GM19467 (cell line): ENCODE data around the gene NUMBL.

Source experiments
- ATAC-seq: cut with Tn5 transposase; IDR thresholded peaks from one replicate; pipeline ENCODE4 v1.9.1; 2021; ENCODE audit warnings: mild to moderate bottlenecking, moderate library complexity; ENCODE audit not compliant: unreplicated experiment

NUMBL gene

DNA sequence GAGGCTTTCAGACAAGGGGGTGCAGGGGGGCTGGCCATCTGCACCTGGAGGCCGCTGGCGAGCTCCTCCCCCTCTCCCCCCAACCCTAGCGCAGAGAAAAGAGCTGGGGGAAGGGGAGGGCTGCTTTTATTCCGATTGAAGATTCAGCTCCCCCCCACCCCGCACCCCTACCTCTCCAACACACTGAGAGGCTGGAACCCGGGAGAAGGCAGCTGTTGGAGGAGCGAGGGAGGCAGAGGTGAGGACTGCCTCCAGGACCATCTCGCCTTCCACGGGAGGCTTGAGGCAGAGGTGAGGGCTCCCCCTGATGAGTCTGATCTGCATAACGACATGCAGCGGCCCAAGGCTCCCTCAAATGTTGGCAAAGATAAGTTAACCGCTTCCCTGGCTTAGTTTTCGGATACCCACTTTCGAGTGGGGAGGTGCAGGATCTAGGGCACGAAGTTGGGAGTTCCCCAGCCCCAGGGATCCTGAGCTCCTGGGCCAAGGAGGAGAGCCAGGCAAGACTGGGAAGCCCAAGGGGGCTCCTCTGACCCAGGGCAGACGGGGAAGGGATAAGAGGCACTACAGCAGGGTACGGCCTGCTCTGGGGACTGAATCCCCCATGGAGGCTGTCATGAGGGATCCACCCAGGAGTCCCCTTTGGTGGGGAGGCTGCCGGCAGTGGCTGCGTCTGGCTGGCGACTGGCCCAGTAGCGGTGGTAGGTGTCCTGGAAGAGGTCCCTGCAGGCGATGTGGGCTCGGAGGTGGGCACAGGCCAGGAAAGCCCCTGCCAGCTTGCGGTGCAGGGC is 1.2 kb upstream of the NUMBL start:
- ATAC-seq = no peak

DNA sequence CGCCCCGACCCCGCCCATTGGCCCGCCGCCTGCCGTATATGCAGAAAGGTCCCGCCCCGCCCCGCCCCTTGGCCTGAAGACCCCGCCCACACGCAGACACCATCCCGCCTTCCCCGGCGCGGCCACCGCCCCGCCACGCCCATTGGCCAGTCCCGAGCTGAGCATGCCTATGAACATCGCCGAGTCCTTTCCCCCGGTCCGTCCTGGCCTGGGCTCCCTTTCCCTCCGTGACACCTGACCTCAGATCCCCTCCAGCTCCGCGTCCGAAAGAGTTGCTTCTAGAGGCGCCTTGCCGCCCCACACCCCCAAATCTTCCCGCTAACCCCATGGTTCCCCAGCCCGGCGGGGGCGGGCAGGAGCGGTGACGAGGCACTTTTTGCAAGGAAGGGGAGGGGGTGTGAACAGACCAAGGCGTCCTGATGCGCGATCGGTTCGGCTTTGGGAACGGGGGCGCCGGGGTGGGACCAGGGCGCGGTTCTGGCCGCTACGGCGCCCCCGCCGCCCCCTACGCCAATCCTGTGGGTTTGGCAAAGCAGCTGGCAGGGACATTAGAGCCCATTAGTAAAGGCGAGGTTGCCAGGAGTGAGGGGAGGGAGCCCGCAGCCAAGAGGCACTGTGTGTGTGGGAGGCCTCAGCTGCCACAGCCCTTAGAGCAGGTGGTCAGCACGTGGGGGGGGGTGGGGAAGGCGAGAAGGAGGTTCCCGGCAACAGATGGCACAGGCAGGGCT is 406 bp upstream of the NUMBL start:
- peak; percentile 46 for ATAC-seq

DNA sequence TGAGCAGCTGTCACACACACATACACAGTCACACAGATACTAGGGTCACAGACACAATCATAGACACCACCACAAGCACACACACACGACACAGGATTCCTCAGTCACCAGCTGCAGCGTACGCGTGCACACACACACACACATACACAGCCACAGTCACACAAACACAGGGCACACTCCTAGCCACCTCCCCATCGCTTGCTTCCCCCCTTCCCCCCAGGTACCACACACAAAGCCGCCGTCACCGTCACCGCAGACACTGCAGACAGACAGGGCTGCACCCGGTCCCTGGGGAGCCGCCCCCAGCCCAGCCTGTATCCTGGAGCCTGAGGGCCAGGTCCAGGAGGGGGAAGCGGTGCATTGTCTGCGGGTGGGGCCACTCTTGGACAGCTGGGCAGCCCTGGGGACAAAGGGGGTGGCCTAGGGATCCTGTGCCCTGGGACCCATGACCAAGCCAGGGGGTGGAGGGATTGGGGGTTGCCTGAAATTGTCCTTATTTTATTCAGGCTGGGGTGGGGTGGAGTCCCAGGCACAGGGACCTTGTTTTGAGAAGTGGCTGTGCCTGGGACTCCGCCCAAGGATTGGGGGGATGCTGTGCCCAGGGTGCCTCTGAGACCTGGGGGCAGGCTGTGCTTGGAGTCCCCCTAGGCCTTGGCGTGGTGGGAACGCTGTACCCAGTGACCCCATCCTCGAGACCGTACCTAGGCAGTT is 957 bp downstream of the NUMBL start:
- ATAC-seq = no peak

DNA sequence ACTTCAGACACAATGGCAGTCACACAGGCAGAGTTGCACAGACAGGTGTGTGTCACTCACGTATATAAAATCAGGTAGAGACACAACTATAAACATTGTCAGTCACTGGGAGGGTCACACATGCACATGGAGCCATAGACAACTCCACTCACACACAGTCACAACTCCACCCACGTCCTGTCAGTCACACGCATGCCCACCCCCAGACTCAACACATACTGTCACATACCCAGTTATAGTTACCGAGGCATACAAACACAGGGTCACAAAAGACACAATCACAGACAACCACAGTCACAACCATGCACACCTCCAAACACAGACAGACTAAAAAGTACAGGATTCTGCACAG is 1.5 kb downstream of the NUMBL start:
- no peak for ATAC-seq

DNA sequence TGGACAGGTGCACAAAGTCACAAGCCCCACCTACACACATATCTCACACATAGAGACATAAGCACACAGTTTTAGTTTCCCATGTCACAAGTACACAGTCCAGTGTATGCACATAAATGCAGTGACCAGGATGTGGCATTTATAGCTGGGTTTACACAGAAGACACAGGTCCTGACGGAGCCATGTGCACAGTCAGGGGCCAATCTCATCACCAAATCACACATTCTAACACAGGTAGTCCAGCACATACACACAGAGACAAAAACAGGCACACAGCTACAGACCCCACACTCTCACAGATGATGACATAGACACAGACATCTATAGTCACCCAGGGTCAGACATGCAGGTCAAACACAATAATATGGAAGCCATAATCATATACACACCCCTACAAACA is 2.1 kb downstream of the NUMBL start:
- no peak for ATAC-seq

DNA sequence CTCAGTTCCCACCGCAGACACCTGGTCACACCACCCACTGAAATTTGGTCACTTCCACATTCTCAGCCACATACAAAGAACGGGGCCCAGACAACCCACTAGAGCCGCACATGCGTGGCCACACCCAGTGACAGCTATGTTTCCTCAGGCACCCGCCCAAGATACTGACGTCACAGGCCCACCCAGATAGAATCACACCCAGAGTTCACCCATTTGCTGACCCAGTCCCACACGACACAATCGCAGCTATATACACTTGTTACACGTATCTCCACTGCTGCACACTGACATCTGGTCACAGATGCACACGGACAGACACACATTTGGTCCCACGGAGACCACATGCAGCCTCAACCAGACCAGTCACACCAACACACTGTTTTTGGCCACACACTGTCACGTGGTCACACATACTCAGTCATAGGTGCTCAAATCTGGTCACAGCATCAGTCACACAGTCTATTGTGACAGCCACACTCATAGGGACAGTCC is 2.9 kb downstream of the NUMBL start:
- ATAC-seq = no peak

- no peak for ATAC-seq
Measured at GRCh38 chr19:40686882-40687524, 3.4 kb downstream of the NUMBL start.

DNA sequence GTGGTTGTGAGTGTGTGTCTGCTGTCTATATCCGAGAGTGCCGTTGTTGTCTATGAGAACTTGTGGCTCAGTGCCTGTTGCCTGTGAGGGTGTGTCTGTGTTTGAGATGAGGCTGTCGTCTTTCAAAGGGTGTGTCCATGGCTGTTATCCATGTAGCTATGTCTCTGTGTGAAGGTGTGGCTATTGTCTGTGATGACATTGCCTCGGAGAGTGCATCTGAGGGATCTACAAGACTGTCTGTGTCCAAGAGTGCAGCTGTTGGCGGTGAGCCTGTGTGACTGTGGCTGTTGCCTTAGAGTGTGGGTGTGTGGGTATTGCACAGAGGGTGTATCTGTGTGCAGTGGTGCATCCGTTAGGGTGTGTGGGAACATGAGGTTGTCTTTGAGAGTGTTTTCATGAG is 4.9 kb downstream of the NUMBL start:
- ATAC-seq = no peak

GRCh38 chr19:40685016-40685526 is 5.4 kb downstream of the NUMBL start:
- no peak for ATAC-seq

GRCh38 chr19:40684280-40684679 is 6.2 kb downstream of the NUMBL start:
- ATAC-seq = no peak

DNA sequence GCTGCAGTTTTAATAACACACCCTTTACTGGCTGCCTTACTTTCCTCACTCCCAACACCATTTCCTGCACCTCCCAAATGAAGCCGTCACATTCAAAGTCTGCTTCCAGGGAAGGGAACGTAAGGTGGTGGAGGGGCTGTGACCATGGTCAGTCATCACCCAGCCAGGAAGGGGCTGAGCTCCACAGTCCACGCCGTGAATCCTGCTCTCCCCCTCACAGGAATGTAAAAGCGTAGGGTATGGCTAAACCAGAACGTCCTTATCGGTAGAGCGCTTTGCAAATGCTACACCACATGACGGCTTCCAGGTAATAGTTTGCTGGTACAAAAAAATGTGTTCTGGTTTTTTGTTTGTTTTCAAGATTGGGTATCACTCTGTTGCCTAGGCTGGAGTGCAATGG is 7.0 kb downstream of the NUMBL start:
- no peak for ATAC-seq

- ATAC-seq = no peak
Measured at GRCh38 chr19:40682431-40682964, 8.0 kb downstream of the NUMBL start.

- ATAC-seq = no peak
Measured at GRCh38 chr19:40681039-40681438, 9.4 kb downstream of the NUMBL start.

GRCh38 chr19:40677156-40677555 is 13.3 kb downstream of the NUMBL start:
- ATAC-seq = no peak

DNA sequence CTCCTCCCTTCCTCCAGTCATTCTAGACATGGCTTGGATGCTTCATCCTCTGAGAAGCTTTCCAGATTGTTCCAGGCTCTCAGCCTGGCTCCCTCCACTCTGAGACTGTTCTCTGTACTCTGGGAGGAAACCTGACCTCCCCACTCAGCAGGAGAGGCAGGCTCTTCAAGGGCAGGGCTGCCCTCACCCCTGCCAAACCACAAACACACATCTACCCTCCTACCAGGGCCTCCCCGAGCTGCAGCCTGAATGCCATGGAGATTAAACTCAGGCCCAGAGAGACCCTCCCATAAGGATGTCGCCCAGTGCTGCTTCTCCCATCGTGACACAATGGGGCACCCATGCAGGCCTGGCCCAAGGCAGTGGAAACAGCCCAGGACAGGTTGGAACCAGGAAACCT is 16.2 kb downstream of the NUMBL start:
- no peak for ATAC-seq

DNA sequence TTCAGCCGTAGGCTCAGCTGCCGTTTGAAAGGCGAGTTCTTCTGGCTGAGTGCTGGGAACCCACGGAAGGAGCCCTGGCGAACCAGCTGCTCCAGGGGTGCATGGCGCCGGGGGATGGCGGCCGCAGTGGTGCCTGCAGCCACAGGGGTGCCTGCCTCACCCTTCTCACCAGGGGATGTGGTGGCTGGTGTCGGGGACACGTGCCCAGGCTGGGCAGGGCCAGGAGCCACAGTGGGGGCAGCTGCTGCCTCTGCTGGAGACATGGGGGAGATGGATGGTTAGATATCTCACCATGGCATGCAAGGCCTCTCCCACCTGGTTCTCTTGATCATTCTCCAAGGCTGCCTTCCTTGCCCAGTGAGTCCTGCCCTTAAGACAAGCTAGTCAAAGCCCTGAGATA is 17.1 kb downstream of the NUMBL start:
- no peak for ATAC-seq

DNA sequence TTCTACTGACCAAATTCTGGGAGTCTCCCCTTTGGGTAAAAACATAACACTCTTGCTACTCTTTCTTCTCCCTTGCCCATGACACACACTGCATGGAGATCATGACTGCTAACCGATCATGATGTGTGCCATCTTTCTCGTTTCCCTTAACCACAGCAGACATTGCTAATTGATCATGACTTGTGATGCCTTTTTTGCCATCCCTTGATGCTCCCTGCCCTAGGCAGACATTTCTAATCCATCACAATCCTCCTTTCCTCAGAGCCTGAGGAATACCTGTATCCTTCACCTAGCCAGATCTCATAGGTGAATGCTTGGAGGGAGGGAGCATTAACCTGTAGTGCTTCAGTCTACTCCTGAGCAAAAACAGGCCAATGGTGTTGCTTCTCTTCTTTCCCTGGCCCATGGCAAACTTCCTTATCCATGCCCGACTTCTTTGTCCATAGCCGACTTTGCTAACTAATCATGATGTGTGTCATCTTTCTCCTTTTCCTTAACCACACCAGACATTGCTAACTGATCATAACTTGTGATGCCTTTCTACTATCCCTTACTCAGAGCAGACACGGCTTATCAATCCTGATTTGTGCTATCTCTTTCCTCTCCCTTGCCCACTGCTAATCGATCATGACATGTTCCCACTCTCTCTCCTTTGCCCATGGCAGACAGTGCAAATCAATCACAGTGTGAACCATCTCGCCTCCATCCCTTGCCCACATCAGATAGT is 17.7 kb downstream of the NUMBL start:
- ATAC-seq = no peak

- ATAC-seq = no peak
Measured at GRCh38 chr19:40672038-40672437, 18.4 kb downstream of the NUMBL start.

- ATAC-seq = no peak
Measured at GRCh38 chr19:40671404-40671803, 19.0 kb downstream of the NUMBL start.

- no peak for ATAC-seq
Measured at GRCh38 chr19:40668991-40669614, 21.3 kb downstream of the NUMBL start.
